ENCODE measurements around the gene SVIL.
"Not testable (repeated sequence)": the region's sequence is repeated elsewhere in the genome, so short reads cannot be mapped to it uniquely, and the experiment has no call there.

The SVIL gene

GRCh38 chr10:29516309-29516932, 118.3 kb downstream of the SVIL start:
- not testable (repeated sequence) for DNase-seq (ENCODE audit: low read depth in 2 of 2)

- not testable (repeated sequence) for DNase-seq (ENCODE audit: low read depth in 2 of 2)
These were observed 118.9 kb downstream of the SVIL start for GRCh38 chr10:29515879-29516278.

- DNase-seq (ENCODE audit: low read depth in 2 of 2) = not testable (repeated sequence)
These were observed 119.7 kb downstream of the SVIL start for GRCh38 chr10:29515104-29515503.

- no peak for DNase-seq (ENCODE audit: low read depth in 2 of 2)
These were observed 120.5 kb downstream of the SVIL start for GRCh38 chr10:29514306-29514705.

GRCh38 chr10:29512425-29512974, 122.3 kb downstream of the SVIL start:
- no peak for DNase-seq (ENCODE audit: low read depth in 2 of 2)

- DNase-seq (ENCODE audit: low read depth in 2 of 2) = not testable (repeated sequence)
These were observed 123.0 kb downstream of the SVIL start for GRCh38 chr10:29511806-29512205.

- not testable (repeated sequence) for DNase-seq (ENCODE audit: low read depth in 2 of 2)
These were observed 124.2 kb downstream of the SVIL start for GRCh38 chr10:29510483-29511157.

- DNase-seq (ENCODE audit: low read depth in 2 of 2) = no peak
These were observed 126.1 kb downstream of the SVIL start for GRCh38 chr10:29508554-29509244.

GRCh38 chr10:29507750-29508149, 127.0 kb downstream of the SVIL start:
- not testable (repeated sequence) for DNase-seq (ENCODE audit: low read depth in 2 of 2)

- not testable (repeated sequence) for DNase-seq (ENCODE audit: low read depth in 2 of 2)
These were observed 128.3 kb downstream of the SVIL start for GRCh38 chr10:29506324-29506921.

GRCh38 chr10:29502351-29502750, 132.4 kb downstream of the SVIL start:
- DNase-seq (ENCODE audit: low read depth in 2 of 2) = no peak

GRCh38 chr10:29501692-29502091, 133.1 kb downstream of the SVIL start:
- DNase-seq (ENCODE audit: low read depth in 2 of 2) = no peak

GRCh38 chr10:29499993-29500537, 134.7 kb downstream of the SVIL start:
- DNase-seq (ENCODE audit: low read depth in 2 of 2) = no peak

GRCh38 chr10:29496341-29497162, 138.2 kb downstream of the SVIL start:
- DNase-seq (ENCODE audit: low read depth in 2 of 2) = peak; percentile 11 to 43

- DNase-seq (ENCODE audit: low read depth in 2 of 2) = no peak
These were observed 139.4 kb downstream of the SVIL start for GRCh38 chr10:29495366-29495765.

GRCh38 chr10:29493697-29494096, 141.1 kb downstream of the SVIL start:
- no peak for DNase-seq (ENCODE audit: low read depth in 2 of 2)

- no peak for DNase-seq (ENCODE audit: low read depth in 2 of 2)
These were observed 142.0 kb downstream of the SVIL start for GRCh38 chr10:29492774-29493173.

GRCh38 chr10:29491918-29492317, 142.9 kb downstream of the SVIL start:
- no peak for DNase-seq (ENCODE audit: low read depth in 2 of 2)

- not testable (repeated sequence) for DNase-seq (ENCODE audit: low read depth in 2 of 2)
These were observed 143.9 kb downstream of the SVIL start for GRCh38 chr10:29490781-29491280.

- not testable (repeated sequence) for DNase-seq (ENCODE audit: low read depth in 2 of 2)
These were observed 146.3 kb downstream of the SVIL start for GRCh38 chr10:29488471-29488870.

GRCh38 chr10:29487884-29488266, 146.9 kb downstream of the SVIL start:
- DNase-seq (ENCODE audit: low read depth in 2 of 2) = not testable (repeated sequence)
